Breast epithelium (tissue), 4 donors: Measurements from ENCODE around the gene DUS1L. TPM values are rescaled to one million over a fixed set of nuclear protein-coding genes. Genes with fewer than 3 reads are reported as not detected.

Source experiments
- DNase-seq, 2 donors: peaks; one replicate each; pipeline ENCODE4 v3.0.0-alpha.2; 2019; ENCODE audit warnings: low spot score in 2 of 2
- H3K27ac ChIP-seq, 2 donors: fragments of 200-600 bp; sonication (generic) in 1 of 2; one replicate each; pipeline ENCODE4 v1.5.1; 2016 to 2019; ENCODE audit warnings: mild to moderate bottlenecking in 1 of 2
- H3K27me3 ChIP-seq, 2 donors: fragments of 200-600 bp; sonication (generic) in 1 of 2; one replicate each; pipeline versions ENCODE4 v1.5.1 to v1.6.0; 2017 to 2019; ENCODE audit warnings: control low read depth in 1 of 2, mild to moderate bottlenecking in 1 of 2
- H3K36me3 ChIP-seq: fragments of 200-600 bp; one replicate; pipeline ENCODE4 v1.5.1; 2019
- H3K4me1 ChIP-seq, 2 donors: fragments of 200-600 bp; sonication (generic); one replicate each; pipeline ENCODE4 v1.5.1; 2016 to 2019; ENCODE audit warnings: control low read depth in 1 of 2
- H3K4me3 ChIP-seq, 3 donors: fragments of 200-600 bp; sonication (generic); 1 replicate in 2 of 3; 2 replicates in 1 of 3; pipeline ENCODE4 v1.5.1; 2016 to 2019; ENCODE audit warnings: mild to moderate bottlenecking in 3 of 3, moderate library complexity in 2 of 3
- H3K9me3 ChIP-seq, 2 donors: fragments of 200-600 bp; sonication (generic) in 1 of 2; one replicate each; pipeline ENCODE4 v1.5.1; 2016 to 2019; ENCODE audit warnings: control low read depth in 1 of 2
- POLR2A ChIP-seq: fragments of 450-650 bp; IDR thresholded peaks from one replicate; pipeline ENCODE4 v1.6.1; 2016; ENCODE audit warnings: antibody characterized with exemption, mild to moderate bottlenecking, moderate library complexity
- POLR2AphosphoS5 ChIP-seq, 3 donors: sonication (generic); formaldehyde crosslinking; IDR thresholded peaks; one replicate each; pipeline ENCODE4 v1.6.1; 2017; ENCODE audit warnings: antibody characterized with exemption in 3 of 3
- intact Hi-C: fragments of 100-400 bp; cut with DNase I; formaldehyde crosslinking; loops from one replicate; pipeline ENCODE4 v1.15.1; 2023; ENCODE audit warnings: low total_unique reads
- total RNA-seq, 3 donors: library from RNA; depleted of rRNA; stranded (reverse); fragments of >200 nt; gene quantifications; one replicate each; pipeline ENCODE4 v1.1.0, GENCODE V29; 2016
- TF ChIP-seq, protein P1 (sequence below), 3 donors: fragments of 450-650 bp; IDR thresholded peaks; one replicate each; pipeline ENCODE4 v1.5.1; 2016 to 2017; ENCODE audit warnings: antibody characterized with exemption in 3 of 3, mild to moderate bottlenecking in 3 of 3, moderate library complexity in 3 of 3

DUS1L gene
- total RNA-seq, 3 donors from 2014 or later, result 55.0 to 96.4 (median 82.0) TPM

DNA sequence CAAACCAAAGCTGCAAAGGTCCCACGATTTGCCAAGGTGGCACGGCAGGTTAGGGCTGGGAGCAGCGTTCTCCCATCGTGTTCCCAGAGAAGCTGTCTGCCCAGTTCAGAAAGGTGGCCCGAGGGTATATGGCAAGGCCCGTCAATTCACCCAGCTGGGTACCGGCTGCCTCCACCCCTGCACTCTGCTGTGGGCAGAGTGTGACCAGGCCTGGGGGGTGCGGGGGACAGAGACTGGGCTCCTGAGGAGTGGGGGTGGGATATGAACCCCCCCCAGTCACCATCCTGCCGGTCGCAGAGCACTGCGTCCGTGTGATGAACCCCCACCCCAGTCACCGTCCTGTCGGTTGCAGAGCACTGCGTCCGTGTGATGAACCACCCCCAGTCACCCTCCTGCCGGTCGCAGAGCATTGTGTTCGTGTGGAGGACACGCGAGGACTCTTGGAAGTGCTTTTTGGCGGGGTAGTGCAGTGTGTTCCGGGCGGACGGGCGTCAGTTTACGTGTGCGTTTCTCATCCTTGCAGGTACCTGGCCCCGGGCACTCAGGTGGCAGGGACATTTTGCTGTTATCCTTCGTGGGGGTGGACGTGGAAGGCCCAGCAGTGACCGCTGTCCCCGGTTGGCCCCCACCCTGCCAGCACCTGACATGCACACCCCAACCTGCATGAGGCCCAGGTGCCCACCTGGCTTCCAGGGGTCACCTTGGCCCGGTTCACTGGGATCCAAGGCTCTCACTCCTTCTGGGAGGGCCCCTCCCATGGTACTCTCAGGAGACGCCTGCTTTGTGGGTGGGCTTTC is 35.1 kb upstream of the DUS1L start:
- Histone ChIP-seq H3K4me1 (peaks cover 37 to 57% of the 10 kb centered on the region in 2 donors), H3K27me3 (no peaks in the 10 kb centered on the region), H3K27ac (peak overlapping the region; percentile 95 to 96), H3K4me3 (peak overlapping the region in 1 of 3 donors; percentile 88), H3K36me3 (no peaks in the 10 kb centered on the region), H3K9me3 (no peaks in the 10 kb centered on the region)
- intact Hi-C loops, result no loop called here
- TF ChIP-seq POLR2A (no peak), POLR2AphosphoS5 (IDR thresholded peaks at IDR 0.05) (peak in 1 of 3 donors; percentile 20)
- TF ChIP-seq, protein P1, sequence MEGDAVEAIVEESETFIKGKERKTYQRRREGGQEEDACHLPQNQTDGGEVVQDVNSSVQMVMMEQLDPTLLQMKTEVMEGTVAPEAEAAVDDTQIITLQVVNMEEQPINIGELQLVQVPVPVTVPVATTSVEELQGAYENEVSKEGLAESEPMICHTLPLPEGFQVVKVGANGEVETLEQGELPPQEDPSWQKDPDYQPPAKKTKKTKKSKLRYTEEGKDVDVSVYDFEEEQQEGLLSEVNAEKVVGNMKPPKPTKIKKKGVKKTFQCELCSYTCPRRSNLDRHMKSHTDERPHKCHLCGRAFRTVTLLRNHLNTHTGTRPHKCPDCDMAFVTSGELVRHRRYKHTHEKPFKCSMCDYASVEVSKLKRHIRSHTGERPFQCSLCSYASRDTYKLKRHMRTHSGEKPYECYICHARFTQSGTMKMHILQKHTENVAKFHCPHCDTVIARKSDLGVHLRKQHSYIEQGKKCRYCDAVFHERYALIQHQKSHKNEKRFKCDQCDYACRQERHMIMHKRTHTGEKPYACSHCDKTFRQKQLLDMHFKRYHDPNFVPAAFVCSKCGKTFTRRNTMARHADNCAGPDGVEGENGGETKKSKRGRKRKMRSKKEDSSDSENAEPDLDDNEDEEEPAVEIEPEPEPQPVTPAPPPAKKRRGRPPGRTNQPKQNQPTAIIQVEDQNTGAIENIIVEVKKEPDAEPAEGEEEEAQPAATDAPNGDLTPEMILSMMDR (IDR thresholded peaks at IDR 0.05), result no peak
- peak; percentile 74 to 84 for DNase-seq

DNA sequence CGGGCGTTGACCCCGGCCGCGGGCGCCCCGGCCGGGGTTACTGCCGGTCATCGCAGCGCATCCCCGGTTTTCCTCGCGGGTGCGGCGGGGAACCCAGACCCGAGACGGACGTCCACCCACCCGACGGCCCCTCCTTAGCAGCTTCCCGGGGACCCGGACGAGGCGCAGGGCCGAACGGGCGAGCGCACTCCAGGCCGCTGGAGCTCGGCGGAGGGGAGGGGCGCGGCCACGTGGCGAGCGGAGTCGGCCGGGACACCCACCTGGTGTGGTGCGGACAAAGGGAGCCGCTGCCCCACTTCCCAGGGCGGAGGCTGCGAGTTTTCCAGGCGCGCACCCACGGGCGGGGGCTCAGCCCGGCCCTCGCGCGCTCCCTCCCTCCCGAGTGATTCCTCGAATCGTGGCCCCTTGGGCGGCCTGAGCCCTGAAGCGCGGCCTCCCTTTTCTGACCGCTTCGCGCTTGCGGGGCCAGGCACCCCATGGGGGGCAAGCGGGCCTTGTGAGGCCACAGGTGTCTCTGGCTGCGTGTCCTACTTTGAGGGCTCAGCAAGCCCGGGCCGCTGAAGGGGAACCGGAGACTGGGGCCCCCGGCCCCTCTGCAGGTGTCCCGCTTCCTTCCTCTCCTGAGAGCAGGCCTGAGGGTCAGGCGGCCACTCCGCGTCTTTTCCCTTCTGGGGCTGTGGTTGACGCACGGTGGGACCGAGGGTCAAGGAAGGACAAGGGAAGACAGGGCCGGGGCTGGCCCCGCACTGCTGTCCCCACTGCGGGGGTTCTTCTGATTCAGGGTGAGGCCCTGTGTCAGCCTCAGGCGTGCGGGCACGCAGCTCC is 33.5 kb upstream of the DUS1L start:
- peak overlapping the region; percentile 68 to 88 (median 76) for H3K4me3 ChIP-seq
- H3K27me3 ChIP-seq, result no peaks in the 10 kb centered on the region
- H3K36me3 ChIP-seq, result no peaks in the 10 kb centered on the region
- DNase-seq, result no peak
- intact Hi-C loops, result no loop called here
- TF ChIP-seq POLR2A (no peak), POLR2AphosphoS5 (IDR thresholded peaks at IDR 0.05) (peak in 1 of 3 donors; percentile 22)
- peak overlapping the region; percentile 95 to 96 for H3K27ac ChIP-seq
- H3K4me1 ChIP-seq, result peaks cover 30 to 46% of the 10 kb centered on the region in 2 donors
- H3K9me3 ChIP-seq, result no peaks in the 10 kb centered on the region

DNA sequence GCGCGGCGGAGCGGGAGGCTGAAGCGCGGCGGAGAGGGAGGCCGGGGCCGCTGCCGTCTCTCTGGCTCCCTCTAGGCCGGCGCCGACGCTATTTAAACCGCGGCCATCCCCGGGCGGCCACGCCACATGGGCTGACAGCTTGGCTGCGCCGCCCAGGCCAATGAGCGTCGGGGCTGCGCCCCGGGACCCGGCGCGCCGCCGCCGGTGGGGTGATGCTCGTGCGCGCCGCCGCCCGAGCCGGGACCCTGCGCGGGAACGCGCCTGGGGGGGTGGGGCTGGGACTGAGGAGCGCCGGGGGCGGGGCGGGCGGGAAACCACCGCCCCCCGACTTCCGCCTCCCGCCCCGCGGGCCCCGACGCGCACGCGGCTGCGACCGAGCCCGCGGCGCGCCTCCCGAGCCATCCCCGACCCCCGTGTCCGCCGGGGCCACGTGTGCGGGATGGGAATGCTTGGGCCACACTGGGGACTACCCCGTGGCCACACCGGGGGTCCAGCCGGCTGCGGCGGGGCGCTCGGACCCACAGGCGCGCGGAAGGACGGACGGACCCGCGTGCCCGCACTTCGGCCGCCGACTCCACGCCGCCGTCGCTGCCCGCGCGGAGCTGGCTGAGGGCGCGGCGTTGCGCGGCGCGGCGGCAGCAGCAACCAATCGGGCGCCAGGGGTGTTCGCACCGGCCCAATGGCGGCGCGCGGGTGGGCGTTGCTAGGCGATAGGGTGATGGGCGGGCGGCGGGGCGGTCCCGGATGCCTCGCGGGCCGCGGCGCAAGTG is 32.8 kb upstream of the DUS1L start, which contains the start of gene FASN:
Gene FASN, minus strand, starts transcription at position 68 of the 770 bp plus-strand sequence. CDS start 1,791 bp downstream, outside the sequence.
- peak; percentile 93 to 94 for DNase-seq
- no peaks in the 10 kb centered on the region for H3K27me3 ChIP-seq
- intact Hi-C loops, result no loop called here
- H3K36me3 ChIP-seq, result no peaks in the 10 kb centered on the region
- H3K4me1 ChIP-seq, result peaks cover 26 to 38% of the 10 kb centered on the region in 2 donors
- TF ChIP-seq, protein P1 (IDR thresholded peaks at IDR 0.05), result peak in 1 of 3 donors; percentile 31
- peak; percentile 55 to 73 (median 72) for TF ChIP-seq POLR2AphosphoS5 (IDR thresholded peaks at IDR 0.05)
- peak; percentile 49 for TF ChIP-seq POLR2A
- H3K9me3 ChIP-seq, result no peaks in the 10 kb centered on the region
- H3K27ac ChIP-seq, result peak within 1 kb of the TSS; percentile 95 to 96
- H3K4me3 ChIP-seq, result peak within 1 kb of the TSS; percentile 68 to 88 (median 76)

DNA sequence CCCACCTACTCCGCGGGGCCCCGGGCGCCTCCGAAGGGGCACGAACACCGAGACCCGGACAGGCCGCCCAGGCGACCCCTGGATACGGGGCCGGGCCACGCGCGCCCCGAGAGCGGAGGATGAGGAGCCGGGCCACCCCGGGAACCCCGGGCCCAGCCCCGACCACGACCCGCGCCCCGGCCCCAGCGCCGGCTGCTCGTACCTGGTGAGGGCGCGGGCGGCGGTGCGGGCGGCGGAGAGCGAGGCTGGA is 32.2 kb upstream of the DUS1L start:
- intact Hi-C loops, result no loop called here

More for the DNA sequence above, 32.2 kb upstream of the DUS1L start:
- Histone ChIP-seq H3K4me3 (peak overlapping the region; percentile 68 to 88 (median 76)), H3K9me3 (no peaks in the 10 kb centered on the region), H3K4me1 (peaks cover 26 to 38% of the 10 kb centered on the region in 2 donors), H3K27ac (peak overlapping the region; percentile 95 to 96), H3K27me3 (no peaks in the 10 kb centered on the region), H3K36me3 (no peaks in the 10 kb centered on the region)
- no peak for DNase-seq
- no peak for TF ChIP-seq POLR2A
- TF ChIP-seq, protein P1 (IDR thresholded peaks at IDR 0.05), result no peak
- TF ChIP-seq POLR2AphosphoS5 (IDR thresholded peaks at IDR 0.05), result peak in 1 of 3 donors; percentile 1
